GM18505 (cell line): ENCODE results near the gene IDH3G.
"Not testable (repeated sequence)": the region's sequence is repeated elsewhere in the genome, so short reads cannot be mapped to it uniquely, and the experiment has no call there.

ENCODE experiments used
- ATAC-seq: cut with Tn5 transposase; IDR thresholded peaks from one replicate; pipeline ENCODE4 v1.9.1; 2021; ENCODE audit not compliant: unreplicated experiment
- POLR2A ChIP-seq: IDR thresholded peaks from 4 replicates; pipeline ENCODE4 v1.6.1; 2011; ENCODE audit warnings: borderline replicate concordance; ENCODE audit not compliant: insufficient read depth, insufficient read length; ENCODE audit errors: extremely low read depth

Gene IDH3G

DNA sequence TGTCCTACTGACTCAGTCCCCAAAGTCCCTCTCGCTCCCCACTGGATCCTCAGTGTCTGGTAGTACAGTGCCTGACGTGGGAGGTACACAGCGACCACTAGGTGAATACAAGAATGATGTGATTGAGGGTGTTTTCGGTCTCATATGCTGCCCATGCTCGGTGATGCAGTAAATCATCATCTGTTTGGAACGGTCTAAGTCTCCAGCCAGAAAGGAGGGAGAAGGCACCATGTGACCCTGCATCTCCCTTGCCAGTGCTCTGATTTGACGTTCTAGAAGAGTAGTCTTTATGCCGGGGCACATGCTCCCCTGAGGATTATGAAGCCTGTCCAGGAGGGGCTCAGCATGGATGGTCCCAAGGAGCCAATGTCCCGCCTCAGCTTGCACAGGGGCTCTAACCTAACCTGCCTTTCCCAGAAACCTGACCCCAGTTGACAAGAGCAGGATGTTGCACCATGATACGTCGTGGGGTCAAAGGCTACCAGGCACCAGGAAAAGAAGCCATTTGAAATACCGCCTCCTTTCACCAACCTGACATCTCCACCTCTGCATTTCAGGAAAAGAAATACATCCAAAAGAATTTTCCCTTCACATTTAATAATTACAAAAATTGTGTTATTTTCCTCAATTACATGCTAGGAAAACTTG is 43.9 kb downstream of the IDH3G start:
- TF ChIP-seq POLR2A: no peak
- no peak for ATAC-seq

- ATAC-seq: not testable (repeated sequence)
These were observed 45.2 kb downstream of the IDH3G start for GRCh38 chrX:153749017-153749416.

- ATAC-seq: not testable (repeated sequence)
These were observed 47.2 kb downstream of the IDH3G start for GRCh38 chrX:153746991-153747390.

GRCh38 chrX:153746359-153746758 is 47.8 kb downstream of the IDH3G start:
- no peak for TF ChIP-seq POLR2A

GRCh38 chrX:153745067-153745433 is 49.1 kb downstream of the IDH3G start:
- ATAC-seq: not testable (repeated sequence)

More at GRCh38 chrX:153746359-153746758, 47.8 kb downstream of the IDH3G start:
- ATAC-seq: no peak

DNA sequence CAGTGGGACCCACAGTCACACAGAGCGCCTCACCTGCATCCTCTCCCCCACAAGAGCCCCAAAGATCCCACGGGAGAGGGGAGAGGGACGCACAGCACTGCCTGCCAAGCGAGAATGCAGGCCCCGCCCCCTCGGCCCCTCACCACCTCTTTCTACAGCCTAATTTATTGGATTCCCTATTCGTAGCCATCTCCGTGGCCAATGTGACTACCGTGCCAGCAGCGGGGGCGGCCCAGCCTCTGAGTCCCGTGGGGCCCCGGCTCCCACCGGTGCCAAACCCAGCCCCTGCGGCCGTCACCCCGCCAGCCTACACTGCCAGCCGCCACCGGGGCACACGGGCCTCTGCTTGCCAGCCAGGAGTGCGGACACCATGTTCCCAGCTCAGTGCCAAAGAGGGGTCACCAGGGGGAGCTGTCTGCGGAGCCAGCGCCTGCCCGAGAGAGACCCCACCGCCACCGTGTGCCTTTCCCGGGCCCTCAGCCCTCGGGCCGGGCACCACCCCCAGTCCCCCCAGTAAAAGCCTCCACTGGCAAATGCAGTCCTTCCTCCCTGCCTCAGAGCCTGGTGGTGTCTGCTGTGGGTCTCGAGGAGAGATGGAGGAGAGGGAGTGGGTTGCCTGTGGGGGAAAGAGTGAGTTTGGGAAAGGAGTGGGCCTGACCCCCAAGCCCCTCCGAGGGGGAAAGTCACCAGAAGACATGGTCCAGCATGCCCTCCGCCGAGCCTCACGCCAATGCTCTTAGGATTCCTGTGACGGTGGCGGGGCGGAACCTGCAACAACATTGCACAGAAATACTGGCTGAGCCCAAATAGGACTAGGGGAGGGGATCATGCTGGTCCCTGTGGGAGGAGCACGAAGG is 49.7 kb downstream of the IDH3G start:
- no peak for ATAC-seq
- TF ChIP-seq POLR2A: no peak

GRCh38 chrX:153743468-153744209 is 50.5 kb downstream of the IDH3G start:
- not testable (repeated sequence) for ATAC-seq

DNA sequence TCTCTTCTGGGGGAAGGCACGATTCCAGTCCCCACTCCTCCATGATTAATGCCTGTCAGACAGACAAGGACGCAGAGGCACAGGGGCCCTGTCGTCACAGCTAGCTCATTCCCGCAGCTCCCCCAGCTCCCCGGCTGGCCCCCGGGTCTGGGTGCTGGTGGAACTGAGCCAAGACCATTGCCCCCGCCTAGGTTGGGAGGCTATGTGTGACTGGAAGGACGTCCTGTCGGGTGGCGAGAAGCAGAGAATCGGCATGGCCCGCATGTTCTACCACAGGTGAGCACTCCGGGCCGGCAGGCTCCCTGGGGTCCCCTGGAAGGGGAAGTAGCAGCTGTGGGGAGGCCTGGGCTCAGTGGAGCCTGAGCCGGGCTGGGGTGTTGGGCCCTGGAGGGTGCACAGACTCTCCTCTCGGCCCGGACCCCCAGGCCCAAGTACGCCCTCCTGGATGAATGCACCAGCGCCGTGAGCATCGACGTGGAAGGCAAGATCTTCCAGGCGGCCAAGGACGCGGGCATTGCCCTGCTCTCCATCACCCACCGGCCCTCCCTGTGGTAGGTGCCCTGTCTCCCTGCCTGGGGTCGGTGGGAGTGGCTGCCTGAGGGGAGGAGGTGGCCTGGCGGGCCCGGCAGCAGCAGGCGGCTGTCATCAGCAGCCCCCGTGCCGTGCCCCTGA is 51.2 kb downstream of the IDH3G start:
- ATAC-seq: not testable (repeated sequence)

GRCh38 chrX:153742111-153742510 is 52.1 kb downstream of the IDH3G start:
- ATAC-seq: not testable (repeated sequence)

GRCh38 chrX:153741446-153741845 is 52.7 kb downstream of the IDH3G start:
- no peak for ATAC-seq

GRCh38 chrX:153740631-153741222 is 53.4 kb downstream of the IDH3G start:
- no peak for TF ChIP-seq POLR2A

More at GRCh38 chrX:153741446-153741845, 52.7 kb downstream of the IDH3G start:
- TF ChIP-seq POLR2A: no peak

DNA sequence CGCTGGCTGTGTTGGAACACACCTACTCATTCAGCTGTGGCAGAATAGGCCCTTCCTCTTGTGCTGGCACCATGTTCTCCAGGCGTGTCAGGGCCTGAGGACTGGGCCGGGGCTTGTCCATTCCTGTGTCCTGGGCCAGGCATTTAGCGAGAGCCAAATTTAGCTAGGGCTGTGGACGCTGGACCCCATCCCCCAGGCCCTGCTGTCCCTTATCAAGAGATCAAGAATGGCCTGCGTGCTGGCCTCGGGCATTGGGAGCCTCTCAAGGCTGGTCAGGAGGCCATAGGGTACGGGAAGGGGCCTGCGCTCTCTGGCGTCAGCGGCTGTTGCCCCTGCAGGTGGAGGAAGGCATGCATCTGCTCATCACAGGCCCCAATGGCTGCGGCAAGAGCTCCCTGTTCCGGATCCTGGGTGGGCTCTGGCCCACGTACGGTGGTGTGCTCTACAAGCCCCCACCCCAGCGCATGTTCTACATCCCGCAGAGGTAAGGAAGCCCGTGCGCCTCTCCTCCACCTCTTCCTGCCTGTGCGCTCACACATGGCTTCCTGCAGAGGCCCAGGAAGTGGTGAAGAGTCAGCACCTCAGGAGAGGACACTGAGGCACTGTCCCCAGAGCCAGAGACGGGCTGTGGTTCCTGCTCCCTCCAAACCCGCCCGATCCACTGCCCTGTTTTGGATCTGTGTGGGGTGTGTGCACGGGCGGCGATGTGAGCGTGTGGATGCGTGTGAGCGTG is 54.3 kb downstream of the IDH3G start:
- no peak for TF ChIP-seq POLR2A
- ATAC-seq: no peak

More at GRCh38 chrX:153740631-153741222, 53.4 kb downstream of the IDH3G start:
- no peak for ATAC-seq

DNA sequence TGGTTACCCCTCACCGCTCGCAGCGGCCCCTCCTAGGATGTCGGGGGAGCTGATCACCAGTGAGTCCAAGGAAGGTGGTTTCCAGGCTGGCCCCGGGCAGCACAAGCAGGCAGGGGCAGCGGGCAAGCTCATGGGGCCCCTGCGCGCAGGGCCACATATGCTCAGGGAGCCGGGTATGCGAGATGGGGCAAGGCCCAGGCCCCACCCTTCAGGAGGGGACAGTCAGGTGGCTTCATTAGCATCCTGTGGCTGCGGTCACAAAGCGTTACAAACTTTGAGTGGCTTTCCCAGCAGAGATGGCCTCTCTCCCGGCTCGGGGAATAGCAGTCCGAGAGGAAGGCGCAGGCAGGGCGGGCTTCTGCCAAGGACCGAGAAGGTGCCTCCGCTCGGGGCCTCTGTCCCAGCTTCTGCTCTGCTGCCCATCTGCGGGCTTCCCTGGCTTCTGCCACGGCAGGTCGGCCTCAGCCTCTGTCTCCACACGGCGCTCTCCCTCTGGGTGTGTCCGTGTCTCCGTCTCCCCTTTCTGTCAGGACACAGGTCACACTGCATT is 56.0 kb downstream of the IDH3G start:
- no peak for TF ChIP-seq POLR2A

More for the DNA sequence above, 56.0 kb downstream of the IDH3G start:
- ATAC-seq: no peak
